ENCODE results near the gene CD36. TPM values are rescaled to one million over a fixed set of nuclear protein-coding genes. Genes with fewer than 3 reads are reported as not detected.

CD36 gene
- total RNA-seq, 3 donors from 2014 or later, result 240 to 2,026 (median 919) TPM

DNA sequence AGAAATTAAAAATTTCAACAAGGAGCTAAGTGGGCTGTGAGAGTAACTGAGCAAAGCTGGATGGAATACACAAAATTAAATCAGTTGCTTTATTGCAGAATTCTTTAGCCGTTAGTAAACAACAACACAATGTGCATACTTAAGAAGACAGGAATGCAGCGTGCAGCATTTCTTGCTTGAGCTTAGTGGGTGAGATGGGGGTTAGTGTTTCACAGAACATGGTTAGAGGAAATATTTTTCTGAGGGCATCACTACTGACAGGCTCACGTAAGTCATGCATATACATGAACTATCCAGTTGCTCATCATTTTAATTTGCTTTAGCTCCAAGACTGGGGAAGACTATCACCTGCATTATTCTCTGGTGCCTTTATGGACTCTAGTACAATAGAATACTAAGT is 80.8 kb downstream of the CD36 start:
- H3K4me3 ChIP-seq, result no peak overlapping the region
- no peaks in the 10 kb centered on the region for H3K4me1 ChIP-seq
- no peak for DNase-seq (ENCODE audit: low spot score in 2 of 2)
- intact Hi-C loops (cut with DNase I; ENCODE audit: low total_unique reads), result no loop called here
- no peaks in the 10 kb centered on the region for H3K36me3 ChIP-seq
- no peak overlapping the region for H3K27ac ChIP-seq
- no peaks in the 10 kb centered on the region for H3K9me3 ChIP-seq
- TF ChIP-seq, protein P1, sequence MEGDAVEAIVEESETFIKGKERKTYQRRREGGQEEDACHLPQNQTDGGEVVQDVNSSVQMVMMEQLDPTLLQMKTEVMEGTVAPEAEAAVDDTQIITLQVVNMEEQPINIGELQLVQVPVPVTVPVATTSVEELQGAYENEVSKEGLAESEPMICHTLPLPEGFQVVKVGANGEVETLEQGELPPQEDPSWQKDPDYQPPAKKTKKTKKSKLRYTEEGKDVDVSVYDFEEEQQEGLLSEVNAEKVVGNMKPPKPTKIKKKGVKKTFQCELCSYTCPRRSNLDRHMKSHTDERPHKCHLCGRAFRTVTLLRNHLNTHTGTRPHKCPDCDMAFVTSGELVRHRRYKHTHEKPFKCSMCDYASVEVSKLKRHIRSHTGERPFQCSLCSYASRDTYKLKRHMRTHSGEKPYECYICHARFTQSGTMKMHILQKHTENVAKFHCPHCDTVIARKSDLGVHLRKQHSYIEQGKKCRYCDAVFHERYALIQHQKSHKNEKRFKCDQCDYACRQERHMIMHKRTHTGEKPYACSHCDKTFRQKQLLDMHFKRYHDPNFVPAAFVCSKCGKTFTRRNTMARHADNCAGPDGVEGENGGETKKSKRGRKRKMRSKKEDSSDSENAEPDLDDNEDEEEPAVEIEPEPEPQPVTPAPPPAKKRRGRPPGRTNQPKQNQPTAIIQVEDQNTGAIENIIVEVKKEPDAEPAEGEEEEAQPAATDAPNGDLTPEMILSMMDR (IDR thresholded peaks at IDR 0.05), result no peak
- TF ChIP-seq POLR2A (IDR thresholded peaks at IDR 0.05) (no peak), POLR2AphosphoS5 (IDR thresholded peaks at IDR 0.05) (no peak)
- no peaks in the 10 kb centered on the region for H3K27me3 ChIP-seq

DNA sequence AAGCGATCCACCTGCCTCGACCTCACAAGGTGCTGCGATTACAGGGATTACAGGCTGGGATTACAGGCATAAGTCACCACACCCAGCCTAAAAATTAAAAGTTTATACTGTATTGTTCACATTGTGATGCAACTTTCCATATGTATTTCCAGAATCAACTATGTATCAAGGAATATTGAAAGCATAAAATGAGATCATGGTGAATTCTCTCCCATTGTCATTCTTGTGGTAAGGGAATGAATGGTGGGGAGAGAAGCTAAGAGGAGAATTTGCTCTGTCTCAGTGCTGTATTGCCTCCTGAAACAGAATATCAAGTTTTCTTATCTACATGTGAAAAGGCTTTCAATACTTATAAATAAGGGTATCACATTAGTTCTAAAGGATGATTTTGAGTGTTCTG is 81.7 kb downstream of the CD36 start:
- no peaks in the 10 kb centered on the region for H3K4me1 ChIP-seq
- H3K27me3 ChIP-seq, result no peaks in the 10 kb centered on the region
- no peak overlapping the region for H3K27ac ChIP-seq
- no peak for TF ChIP-seq POLR2A (IDR thresholded peaks at IDR 0.05)
- TF ChIP-seq, protein P1 (IDR thresholded peaks at IDR 0.05), result no peak
- TF ChIP-seq POLR2AphosphoS5 (IDR thresholded peaks at IDR 0.05), result no peak
- no peaks in the 10 kb centered on the region for H3K36me3 ChIP-seq
- intact Hi-C loops (cut with DNase I; ENCODE audit: low total_unique reads), result no loop called here
- H3K4me3 ChIP-seq, result no peak overlapping the region
- no peaks in the 10 kb centered on the region for H3K9me3 ChIP-seq
- no peak for DNase-seq (ENCODE audit: low spot score in 2 of 2)

DNA sequence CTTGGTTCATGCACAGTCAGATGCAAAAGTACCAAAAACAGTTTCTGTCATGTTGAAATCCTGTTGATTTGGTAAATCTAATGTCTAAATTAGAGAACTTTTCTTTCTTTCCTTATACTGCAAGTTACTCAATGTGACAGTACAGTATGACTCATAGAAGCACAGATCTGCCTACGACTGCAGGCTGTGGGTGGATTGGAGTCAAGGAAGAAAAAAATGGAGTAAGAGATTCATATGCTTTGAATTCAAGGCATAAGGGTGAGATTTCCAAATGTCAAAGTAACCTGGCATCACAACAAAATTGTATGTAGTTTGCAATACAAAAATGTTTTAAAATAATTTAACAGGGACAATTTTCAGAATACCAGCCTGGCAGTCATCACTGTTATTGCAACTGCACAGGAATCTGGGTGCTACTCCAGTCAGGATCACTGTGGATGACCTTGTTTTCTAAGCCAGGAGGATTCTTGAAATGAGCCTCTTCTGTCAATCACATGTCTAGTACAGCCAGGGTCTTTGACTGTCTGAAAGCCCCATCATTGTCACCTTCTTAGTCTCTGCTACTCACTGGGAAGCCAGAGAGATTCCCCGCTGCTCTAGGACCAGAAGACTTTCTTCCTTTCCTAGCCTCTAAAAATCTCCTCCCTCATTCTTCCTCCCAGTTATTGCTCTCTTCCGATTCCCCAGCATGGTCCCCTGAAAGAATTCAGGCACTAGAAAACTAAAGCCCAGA is 83.6 kb downstream of the CD36 start:
- no peaks in the 10 kb centered on the region for H3K4me1 ChIP-seq
- peak overlapping the region; percentile 15 to 74 for H3K27ac ChIP-seq
- no peak overlapping the region for H3K4me3 ChIP-seq
- no peaks in the 10 kb centered on the region for H3K9me3 ChIP-seq
- H3K27me3 ChIP-seq, result no peaks in the 10 kb centered on the region
- DNase-seq (ENCODE audit: low spot score in 2 of 2), result no peak
- TF ChIP-seq, protein P1 (IDR thresholded peaks at IDR 0.05), result no peak
- no peak for TF ChIP-seq POLR2AphosphoS5 (IDR thresholded peaks at IDR 0.05)
- TF ChIP-seq POLR2A (IDR thresholded peaks at IDR 0.05), result no peak
- intact Hi-C loops (cut with DNase I; ENCODE audit: low total_unique reads), result no loop called here
- no peaks in the 10 kb centered on the region for H3K36me3 ChIP-seq

DNA sequence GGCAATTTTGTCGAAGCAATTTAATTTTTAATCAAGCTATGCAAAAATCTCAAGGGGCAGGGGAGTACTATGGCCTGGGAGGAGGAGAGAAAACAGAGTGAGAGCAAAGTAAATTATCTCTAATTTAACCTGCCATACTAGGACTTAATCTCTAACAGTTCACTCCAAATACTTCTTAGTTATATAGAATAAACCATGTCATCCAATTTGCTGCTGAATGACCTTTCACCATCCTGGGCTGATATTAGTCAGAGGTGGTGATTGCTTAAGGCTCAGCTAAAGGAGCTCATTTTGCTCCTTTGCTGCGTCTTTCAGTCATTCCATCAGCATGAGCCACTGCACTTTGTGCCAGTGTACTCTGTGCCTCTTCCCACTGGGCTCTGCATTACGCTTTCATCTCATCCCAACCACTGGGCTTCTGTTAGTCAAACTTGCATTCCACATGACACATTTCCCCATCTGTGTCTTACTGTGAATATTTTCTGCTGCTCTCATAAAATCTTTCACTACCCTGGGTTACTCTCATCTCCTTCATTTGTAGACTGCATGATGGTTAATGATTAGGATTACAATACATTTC is 84.3 kb downstream of the CD36 start:
- Histone ChIP-seq H3K27me3 (no peaks in the 10 kb centered on the region), H3K27ac (peak overlapping the region; percentile 15 to 74), H3K4me3 (no peak overlapping the region), H3K9me3 (no peaks in the 10 kb centered on the region), H3K4me1 (no peaks in the 10 kb centered on the region), H3K36me3 (no peaks in the 10 kb centered on the region)
- TF ChIP-seq POLR2AphosphoS5 (IDR thresholded peaks at IDR 0.05) (peak in 2 of 3 donors; percentile 28 to 88), POLR2A (IDR thresholded peaks at IDR 0.05) (no peak)
- TF ChIP-seq, protein P1 (IDR thresholded peaks at IDR 0.05), result no peak
- intact Hi-C loops (cut with DNase I; ENCODE audit: low total_unique reads), result no loop called here
- peak in 1 of 2 donors; percentile 53 for DNase-seq (ENCODE audit: low spot score in 2 of 2)

DNA sequence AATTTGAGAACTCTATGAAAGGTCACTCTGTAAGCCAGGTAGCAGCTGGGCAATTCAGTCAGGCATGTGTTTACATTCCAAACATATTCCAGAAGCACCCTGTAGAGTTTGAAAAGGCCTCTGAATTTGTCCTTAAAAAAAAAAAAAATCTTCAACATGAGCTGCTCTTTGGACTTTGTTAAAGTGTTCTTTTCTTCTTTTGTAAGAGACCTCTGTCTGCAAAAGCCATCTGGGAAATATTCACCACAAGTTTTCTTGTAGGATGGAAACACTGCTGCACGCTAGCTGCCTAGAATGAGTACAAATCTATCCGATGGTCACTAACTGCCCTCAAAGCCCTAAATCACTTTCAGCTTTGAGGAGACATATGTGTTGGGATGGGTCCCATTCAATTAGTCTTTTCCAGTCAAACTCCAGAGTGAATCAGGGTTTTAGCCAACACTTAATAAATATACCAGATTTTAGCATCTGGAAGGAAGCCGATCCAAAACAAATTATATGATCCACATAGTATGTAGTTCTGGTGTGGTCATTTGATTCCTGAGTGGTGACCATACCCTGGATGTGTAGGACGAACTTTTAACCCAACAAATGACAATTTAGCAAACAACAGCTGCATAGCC is 85.9 kb downstream of the CD36 start:
- intact Hi-C loops (cut with DNase I; ENCODE audit: low total_unique reads), result no loop called here
- Histone ChIP-seq H3K9me3 (no peaks in the 10 kb centered on the region), H3K36me3 (no peaks in the 10 kb centered on the region), H3K4me1 (no peaks in the 10 kb centered on the region), H3K27me3 (no peaks in the 10 kb centered on the region), H3K27ac (peak overlapping the region in 1 of 2 donors; percentile 3), H3K4me3 (no peak overlapping the region)
- DNase-seq (ENCODE audit: low spot score in 2 of 2), result no peak
- no peak for TF ChIP-seq POLR2AphosphoS5 (IDR thresholded peaks at IDR 0.05)
- no peak for TF ChIP-seq POLR2A (IDR thresholded peaks at IDR 0.05)
- TF ChIP-seq, protein P1 (IDR thresholded peaks at IDR 0.05), result no peak

Data from breast epithelium (tissue), 4 donors.